ENCODE results near the gene FAM118A.

DNA sequence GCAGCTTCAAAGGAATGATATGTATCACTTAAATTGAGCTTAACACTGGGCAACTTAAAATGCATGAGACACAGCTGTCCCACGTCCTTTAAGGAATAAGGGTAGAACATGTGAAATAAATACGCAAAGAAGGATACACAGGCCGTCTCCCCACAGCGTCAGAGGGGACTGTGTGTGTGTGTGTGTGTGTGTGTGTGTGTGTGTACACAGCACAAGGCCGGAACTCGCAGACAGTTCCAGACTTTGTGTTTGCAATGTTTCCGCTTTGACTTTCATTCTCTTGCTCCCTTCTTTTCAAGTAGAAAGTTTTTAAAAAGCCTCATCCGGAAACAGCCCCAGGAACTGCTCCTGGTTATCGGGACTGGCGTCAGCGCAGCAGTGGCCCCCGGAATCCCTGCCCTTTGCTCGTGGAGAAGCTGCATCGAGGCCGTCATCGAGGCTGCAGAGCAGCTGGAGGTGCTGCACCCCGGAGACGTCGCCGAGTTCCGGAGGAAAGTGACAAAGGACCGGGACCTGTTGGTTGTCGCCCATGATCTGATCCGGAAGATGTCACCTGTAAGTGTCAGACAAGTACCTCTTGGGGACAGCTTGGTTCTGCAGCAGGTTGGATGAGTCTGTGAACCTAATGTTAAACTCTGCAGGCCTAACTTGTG lies 13.3 kb downstream of the FAM118A start:
- TF ChIP-seq EZH2phosphoT487 (IDR thresholded peaks at IDR 0.05; ENCODE audit: borderline replicate concordance) (no peak), CTCF (conservative IDR thresholded peaks at IDR 0.05; ENCODE audit: low read length) (no peak)
